Ecto neural progenitor cell (in vitro differentiated cells): ENCODE data around the gene PAQR7.

Source experiments
- DNase-seq: peaks from one replicate; pipeline ENCODE4 v3.0.0-alpha.2; 2018; ENCODE audit warnings: low spot score

Gene PAQR7

DNA sequence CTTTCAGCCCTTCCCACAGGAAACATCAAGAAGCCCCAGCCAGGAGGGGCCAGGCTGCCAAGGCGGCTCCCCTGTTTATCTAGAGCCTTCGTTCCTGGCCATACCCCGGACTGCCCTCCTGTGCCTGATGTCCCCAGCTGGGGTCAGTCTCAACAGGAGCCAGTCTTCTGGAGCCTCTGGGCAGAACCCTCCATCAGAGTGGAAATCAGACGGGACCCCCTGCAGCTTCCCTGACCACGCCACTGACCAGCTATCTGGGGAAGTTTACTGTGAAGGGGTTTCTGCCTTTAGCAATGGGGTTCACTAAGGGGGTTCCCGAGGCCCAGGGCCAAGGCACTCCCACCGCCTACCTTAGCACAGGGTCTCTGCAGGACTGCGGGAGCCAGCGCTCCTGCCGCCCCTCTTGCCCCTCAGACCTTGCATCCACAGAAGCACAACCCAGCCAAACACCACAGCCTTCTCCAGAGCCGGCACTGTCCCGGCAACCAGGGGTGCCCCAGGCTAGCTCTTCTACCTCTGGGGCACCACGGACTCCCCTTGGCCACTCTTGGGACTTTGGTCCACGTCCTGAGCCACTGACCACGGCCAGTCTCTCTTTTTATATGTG is 59.3 kb downstream of the PAQR7 start:
- no peak for DNase-seq

DNA sequence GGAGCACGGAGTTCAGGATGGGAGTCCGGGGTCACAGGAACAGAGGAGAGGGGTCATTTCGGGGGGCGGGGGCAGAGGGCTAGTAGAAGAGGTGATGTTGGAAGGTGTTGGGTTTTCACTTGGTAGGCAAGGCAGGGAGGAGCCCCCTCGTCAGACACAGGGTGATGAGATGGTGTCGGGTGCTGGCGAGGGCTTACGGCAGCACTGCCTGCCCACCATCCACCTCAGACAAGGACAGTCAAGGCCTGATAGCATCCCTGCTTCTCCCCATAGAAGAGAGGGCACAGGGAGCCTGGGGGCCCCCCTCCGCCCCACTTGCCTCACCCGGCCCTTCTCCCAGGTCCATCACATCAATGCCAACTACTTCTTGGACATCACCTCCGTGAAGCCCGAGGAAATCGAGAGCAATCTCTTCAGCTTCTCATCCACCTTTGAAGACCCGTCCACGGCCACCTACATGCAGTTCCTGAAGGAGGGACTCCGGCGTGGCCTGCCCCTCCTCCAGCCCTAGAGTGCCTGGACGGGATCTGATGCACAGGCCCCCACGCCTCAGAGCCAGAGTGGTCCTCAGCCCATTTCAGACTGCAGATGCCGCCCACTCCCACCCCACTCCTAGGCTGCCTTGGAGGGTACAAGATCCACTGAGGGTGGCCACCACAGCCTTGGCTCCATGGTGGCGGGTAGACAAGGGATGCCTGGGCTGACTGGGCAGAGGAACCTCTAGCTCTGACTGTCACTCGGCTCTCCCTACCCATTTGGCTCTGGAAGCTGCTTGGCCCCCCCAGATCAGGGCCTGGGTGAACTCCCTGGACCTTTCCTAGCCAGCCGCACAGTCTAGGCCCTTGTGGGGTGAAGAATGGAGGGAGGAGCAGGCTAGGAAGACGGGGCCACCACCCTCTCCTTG is 60.0 kb downstream of the PAQR7 start:
- DNase-seq, result no peak

DNA sequence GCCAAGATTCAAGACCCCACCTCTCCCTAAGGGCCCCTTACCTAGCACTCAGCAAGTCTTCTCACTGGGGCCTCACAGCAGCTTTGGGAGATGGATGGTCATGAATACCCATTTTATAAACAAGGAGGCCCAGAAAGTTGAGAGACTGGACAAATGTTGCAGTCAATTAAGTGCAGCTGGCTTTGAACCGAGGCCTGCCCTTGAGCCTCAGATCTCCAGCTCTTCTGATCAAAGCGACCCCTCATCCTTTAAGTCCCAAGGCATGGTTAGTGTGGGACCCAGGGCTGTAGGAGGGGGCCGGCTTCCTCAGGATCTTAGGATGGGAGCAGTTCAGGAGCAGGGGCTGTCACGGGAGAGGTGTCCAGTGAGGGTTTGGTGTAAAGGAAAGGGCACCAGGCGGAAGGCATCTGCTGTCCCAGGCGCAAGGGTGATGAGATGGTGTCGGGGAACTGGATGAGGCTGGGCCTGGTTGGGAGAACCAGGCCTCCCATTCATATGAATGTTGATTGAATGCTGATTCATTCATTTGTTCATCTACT is 60.9 kb downstream of the PAQR7 start:
- no peak for DNase-seq

DNA sequence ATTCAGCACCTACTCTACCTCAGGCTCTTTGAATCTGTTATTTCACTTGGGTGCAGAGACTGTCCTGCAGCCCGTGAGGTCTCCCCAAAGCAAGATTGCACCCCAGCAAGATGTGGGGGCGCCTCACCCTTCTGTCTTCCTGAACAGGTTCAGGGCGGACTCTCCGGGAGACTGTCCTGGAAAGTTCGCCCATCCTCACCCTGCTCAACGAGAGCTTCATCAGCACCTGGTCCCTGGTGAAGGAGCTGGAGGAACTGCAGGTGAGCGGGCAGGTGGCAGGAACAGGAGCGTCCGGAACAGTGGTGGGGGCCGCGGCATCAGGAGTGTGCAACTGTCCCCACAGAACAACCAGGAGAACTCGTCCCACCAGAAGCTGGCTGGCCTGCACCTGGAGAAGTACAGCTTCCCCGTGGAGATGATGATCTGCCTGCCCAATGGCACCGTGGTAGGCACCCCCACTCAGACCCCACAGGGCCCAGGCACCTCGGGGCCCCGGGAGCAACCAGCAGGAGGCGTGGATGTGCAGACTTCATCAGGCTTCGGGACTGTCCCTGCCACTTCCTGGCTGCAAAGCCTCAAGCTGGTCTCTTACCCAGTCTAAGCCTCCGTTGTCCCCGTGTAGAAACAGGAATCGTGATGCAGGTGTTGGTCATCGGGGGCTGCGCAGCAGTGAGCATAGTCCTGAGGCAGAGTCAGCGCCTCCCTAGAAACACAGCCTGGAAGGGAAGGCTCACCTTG is 61.6 kb downstream of the PAQR7 start:
- no peak for DNase-seq

DNA sequence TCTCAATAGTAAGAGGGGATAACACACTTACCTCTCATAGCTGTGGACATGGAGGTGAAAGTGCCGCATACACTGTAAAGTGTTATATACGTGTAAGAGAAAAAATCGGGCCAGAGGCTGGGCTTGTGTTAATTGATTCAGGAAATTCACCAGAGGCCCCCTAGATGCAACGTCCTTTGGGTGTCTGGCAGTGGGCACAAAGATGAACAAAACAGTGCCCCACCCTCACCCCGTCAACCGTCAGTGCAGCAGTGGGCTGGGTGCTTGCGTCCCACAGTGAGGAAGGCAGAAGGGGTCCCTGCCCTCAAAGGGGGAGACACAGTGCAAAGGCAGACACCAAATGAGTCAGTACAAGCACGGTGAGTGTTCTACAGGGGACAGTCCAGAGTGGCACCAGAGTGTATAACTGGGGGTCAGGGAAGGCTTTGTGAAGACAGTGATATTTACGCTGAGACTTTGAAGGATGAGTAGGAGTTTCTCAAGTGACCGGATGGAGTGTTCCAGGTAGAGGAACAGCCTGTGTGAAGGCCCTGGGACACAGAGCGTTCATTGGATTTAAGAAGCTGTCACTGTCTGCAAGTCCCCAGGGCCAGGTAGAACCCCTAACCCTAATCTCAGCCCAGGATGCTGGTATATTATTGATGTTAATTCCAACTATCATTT is 62.3 kb downstream of the PAQR7 start:
- DNase-seq, result no peak
